Heart right ventricle (tissue), 16 donors: ENCODE measurements around the gene NCMAP. TPM values are rescaled to one million over a fixed set of nuclear protein-coding genes. Genes with fewer than 3 reads are reported as not detected.

Experiments used
- ATAC-seq, 8 donors: fragments of 200-7000 bp; cut with Tn5 transposase; one replicate each; pipeline ENCODE4 v1.9.1; 2020; ENCODE audit warnings: mild to moderate bottlenecking in 8 of 8, moderate library complexity in 8 of 8, moderate number of reproducible peaks in 1 of 8
- DNase-seq, 2 donors: peaks; one replicate each; pipeline ENCODE4 v3.0.0-alpha.2; 2020
- H3K27ac ChIP-seq, 10 donors: fragments of 200-600 bp; sonication (generic) in 2 of 10; one replicate each; pipeline versions ENCODE4 v1.5.0 to v1.8.0; 2020 to 2022; ENCODE audit warnings: mild to moderate bottlenecking in 3 of 10
- H3K27me3 ChIP-seq, 7 donors: fragments of 200-600 bp; one replicate each; pipeline ENCODE4 v1.8.0; 2021 to 2022; ENCODE audit warnings: mild to moderate bottlenecking in 2 of 7
- H3K36me3 ChIP-seq, 9 donors: fragments of 200-600 bp; sonication (generic) in 1 of 9; one replicate each; pipeline versions ENCODE4 v1.5.0 to v1.8.0; 2020 to 2022; ENCODE audit warnings: mild to moderate bottlenecking in 2 of 9
- H3K4me1 ChIP-seq, 9 donors: fragments of 200-600 bp; sonication (generic) in 1 of 9; one replicate each; pipeline versions ENCODE4 v1.5.0 to v1.8.0; 2020 to 2022; ENCODE audit warnings: mild to moderate bottlenecking in 4 of 9
- H3K4me3 ChIP-seq, 10 donors: fragments of 200-600 bp; sonication (generic) in 2 of 10; one replicate each; pipeline versions ENCODE4 v1.5.0 to v1.8.0; 2020 to 2022; ENCODE audit warnings: mild to moderate bottlenecking in 7 of 10, moderate library complexity in 2 of 10
- H3K9me3 ChIP-seq, 11 donors: fragments of 200-600 bp in 10 of 11; sonication (generic) in 2 of 11; one replicate each; pipeline versions ENCODE4 v1.5.0 to v1.8.0; 2013 to 2022; ENCODE audit warnings: mild to moderate bottlenecking in 2 of 11, control low read depth in 1 of 11, moderate library complexity in 1 of 11
- WGBS, 2 donors: extraction: QIAGEN DNeasy Blood & Tissue Kit; methylation state at CpG; one replicate each; pipeline ENCODE4 v1.1.7; 2013; ENCODE audit warnings: inconsistent platforms in 1 of 2; 5-methylcytosine and 5-hydroxymethylcytosine counted together
- intact Hi-C, 10 donors: fragments of 100-400 bp; cut with DNase I; formaldehyde crosslinking; loops; one replicate each; pipeline versions ENCODE4 v1.11.1 to v1.14.2; 2022
- polyA plus RNA-seq, 2 donors: library from polyadenylated mRNA; stranded (reverse); fragments of 200-250 nt; gene quantifications; one replicate each; pipeline ENCODE4 v1.2.3, GENCODE V29; 2013
- total RNA-seq, 10 donors: library from RNA; stranded (reverse); fragmentation: NEBNext Ultra II Directional in 3 of 10; extraction: Animal tissue kit (Norgen Biotek cat#: 25700) in 3 of 10; gene quantifications; one replicate each; pipeline versions ENCODE4 v1.2.1 to v1.2.4, GENCODE V29; 2021 to 2023
- TF ChIP-seq, protein P1 (sequence below), 9 donors: fragments of 200-600 bp; sonication (generic) in 2 of 9; IDR thresholded peaks; one replicate each; pipeline versions ENCODE4 v1.5.0 to v1.8.0; 2021 to 2022; ENCODE audit warnings: antibody characterized with exemption in 9 of 9, mild to moderate bottlenecking in 5 of 9, moderate library complexity in 1 of 9
- donor health status: Arrhythmogenic right ventricular cardiomyopathy.
- donor health status: ischemic (EF 13 %, LVEDD 7.1; RV severe dilation, severe dysfunction).
- donor health status: healthy with polysubstance abuse.
- donor health status: DM: no; HTN: yes; CAD: no.
- donor health status: DM: no; HTN: no; CAD: no.
- donor health status: ischemic (EF 25% LVEDD 6.9; RV normal size, moderate dysfunction).
- donor health status: ischemic (EF 25% LVEDD 5.7; RV mildly dilated, moderate dysfunction).
- donor health status: healthy.
- donor health status: DM: yes; HTN: yes; CAD: no.
- donor health status: Ischemic cardiomyopathy.
- donor health status: ischemic (EF 35%, LVEDD 5.7; RV mildly dilated, moderate dysfunction).
- donor health status: nonischemic (EF 11% LVEDD 7.7; RV severe dilation, severe dysfunction).
- donor health status: DM: yes; HTN: yes; CAD: no.
- donor health status: PGD.
- donor health status: ischemic (EF 29% LVEDD 5.4; RV normal size, mild dysfunction).
- donor health status: nonischemic (EF 23%, LVEDD 6.1; RV moderate dilation, normal function).

Gene NCMAP
- total and polyA plus RNA-seq, 12 donors, result 0.01 to 0.36 (median 0.10) TPM; not detected in 2

DNA sequence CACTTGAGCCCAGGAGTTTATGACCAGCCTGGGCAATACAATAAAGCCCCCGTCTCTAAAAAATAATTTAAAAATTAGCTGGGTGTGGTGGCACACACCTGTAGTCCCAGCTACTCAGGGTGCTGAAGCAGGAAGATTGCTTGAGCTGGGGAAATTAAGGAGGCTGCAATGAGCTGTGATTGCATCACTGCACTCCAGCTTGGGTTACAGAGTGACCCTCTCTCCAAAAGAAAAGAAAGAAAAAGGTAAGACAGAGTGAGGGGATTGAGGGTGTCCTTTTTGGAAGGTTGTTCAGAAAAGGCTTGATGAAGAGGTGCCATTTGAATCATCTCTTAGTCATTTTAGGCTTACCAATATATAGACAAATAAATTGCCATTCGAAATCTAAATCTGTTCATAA, 83.2 kb downstream of the NCMAP start:
- peaks cover 0 to 21% (median 11%) of the 10 kb centered on the region in 9 donors for H3K4me1 ChIP-seq
- ATAC-seq (no peak), DNase-seq (no peak)
- H3K27ac ChIP-seq, result no peak overlapping the region
- WGBS, 2 donors, result 90 to 93% methylated on average over 2 of the region's 2 CpGs
- TF ChIP-seq, protein P1, sequence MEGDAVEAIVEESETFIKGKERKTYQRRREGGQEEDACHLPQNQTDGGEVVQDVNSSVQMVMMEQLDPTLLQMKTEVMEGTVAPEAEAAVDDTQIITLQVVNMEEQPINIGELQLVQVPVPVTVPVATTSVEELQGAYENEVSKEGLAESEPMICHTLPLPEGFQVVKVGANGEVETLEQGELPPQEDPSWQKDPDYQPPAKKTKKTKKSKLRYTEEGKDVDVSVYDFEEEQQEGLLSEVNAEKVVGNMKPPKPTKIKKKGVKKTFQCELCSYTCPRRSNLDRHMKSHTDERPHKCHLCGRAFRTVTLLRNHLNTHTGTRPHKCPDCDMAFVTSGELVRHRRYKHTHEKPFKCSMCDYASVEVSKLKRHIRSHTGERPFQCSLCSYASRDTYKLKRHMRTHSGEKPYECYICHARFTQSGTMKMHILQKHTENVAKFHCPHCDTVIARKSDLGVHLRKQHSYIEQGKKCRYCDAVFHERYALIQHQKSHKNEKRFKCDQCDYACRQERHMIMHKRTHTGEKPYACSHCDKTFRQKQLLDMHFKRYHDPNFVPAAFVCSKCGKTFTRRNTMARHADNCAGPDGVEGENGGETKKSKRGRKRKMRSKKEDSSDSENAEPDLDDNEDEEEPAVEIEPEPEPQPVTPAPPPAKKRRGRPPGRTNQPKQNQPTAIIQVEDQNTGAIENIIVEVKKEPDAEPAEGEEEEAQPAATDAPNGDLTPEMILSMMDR (IDR thresholded peaks at IDR 0.05), result no peak
- intact Hi-C loops, result loop anchor here in 9 of 10 donors (5.0 to 10.0 kb wide), 8 partner anchors 94 to 1413 kb away; partner anchors contain the start of genes NIPAL3 (in 6 of the 9) and STPG1 (in 6 of the 9)
- H3K4me3 ChIP-seq, result no peak overlapping the region
- no peaks in the 10 kb centered on the region for H3K36me3 ChIP-seq
- peaks cover 0 to 9% (median 0%) of the 10 kb centered on the region in 7 donors for H3K27me3 ChIP-seq
- H3K9me3 ChIP-seq, result no peaks in the 10 kb centered on the region

DNA sequence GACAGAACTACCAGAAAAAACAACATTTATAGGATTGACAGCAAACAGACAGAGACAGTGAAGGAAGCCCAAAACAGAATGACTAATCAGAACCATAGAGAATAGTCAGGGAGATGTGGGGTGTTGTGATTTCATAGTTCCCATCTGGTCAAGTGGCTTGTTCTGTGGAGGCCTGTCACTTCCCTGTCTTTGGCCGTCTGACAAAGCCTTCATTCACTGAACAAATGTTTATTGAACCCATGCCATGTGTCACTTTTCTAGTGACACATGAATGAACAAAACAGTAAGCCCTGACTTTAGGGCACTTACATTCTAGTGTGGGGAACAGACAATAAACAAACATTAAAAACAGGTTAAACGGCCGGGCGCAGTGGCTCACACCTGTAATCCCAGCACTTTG, 84.0 kb downstream of the NCMAP start:
- ATAC-seq (no peak), DNase-seq (no peak)
- Histone ChIP-seq H3K36me3 (no peaks in the 10 kb centered on the region), H3K27ac (no peak overlapping the region), H3K4me1 (peaks cover 0 to 29% (median 19%) of the 10 kb centered on the region in 9 donors), H3K27me3 (peaks cover 0 to under 1% (median 0%) of the 10 kb centered on the region in 7 donors), H3K4me3 (no peak overlapping the region), H3K9me3 (no peaks in the 10 kb centered on the region)
- 75 to 83% methylated on average over 4 of the region's 4 CpGs for WGBS, 2 donors
- intact Hi-C loops, result loop anchor here in 9 of 10 donors (5.0 to 10.0 kb wide), 9 partner anchors 95 to 1412 kb away; partner anchors contain the start of genes NIPAL3 (in 6 of the 9) and STPG1 (in 6 of the 9)
- TF ChIP-seq, protein P1 (IDR thresholded peaks at IDR 0.05), result no peak

DNA sequence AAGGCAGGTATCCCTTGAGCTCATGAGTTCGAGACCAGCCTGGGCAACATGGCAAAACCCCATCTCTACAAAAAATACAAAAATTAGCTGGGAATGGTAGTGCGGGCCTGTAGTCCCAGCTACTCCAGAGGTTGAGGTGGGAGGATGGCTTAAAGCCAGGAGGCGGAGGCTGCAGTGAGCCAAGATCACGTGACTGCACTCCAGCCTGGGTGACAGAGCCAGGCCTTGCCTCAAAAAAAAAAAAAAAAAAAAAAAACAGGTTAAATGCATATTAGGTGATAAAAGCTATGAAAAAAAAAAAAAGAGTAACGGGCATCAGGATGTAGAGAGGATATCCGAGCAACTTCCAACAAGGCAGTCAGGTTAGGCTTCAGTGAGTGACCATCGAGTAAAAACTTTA, 84.4 kb downstream of the NCMAP start:
- DNase-seq (no peak), ATAC-seq (no peak)
- H3K27ac ChIP-seq, result no peak overlapping the region
- 53 to 70% methylated on average over 7 of the region's 7 CpGs for WGBS, 2 donors
- H3K27me3 ChIP-seq, result no peaks in the 10 kb centered on the region
- no peaks in the 10 kb centered on the region for H3K9me3 ChIP-seq
- peaks cover 0 to 3% (median 0%) of the 10 kb centered on the region in 9 donors for H3K36me3 ChIP-seq
- intact Hi-C loops, result loop anchor here in 1 of 10 donors (5.0 kb wide), 1 partner anchor 248 kb away; no protein-coding TSS in a partner anchor
- H3K4me1 ChIP-seq, result peaks cover 0 to 33% (median 23%) of the 10 kb centered on the region in 9 donors
- TF ChIP-seq, protein P1 (IDR thresholded peaks at IDR 0.05), result no peak
- H3K4me3 ChIP-seq, result no peak overlapping the region

DNA sequence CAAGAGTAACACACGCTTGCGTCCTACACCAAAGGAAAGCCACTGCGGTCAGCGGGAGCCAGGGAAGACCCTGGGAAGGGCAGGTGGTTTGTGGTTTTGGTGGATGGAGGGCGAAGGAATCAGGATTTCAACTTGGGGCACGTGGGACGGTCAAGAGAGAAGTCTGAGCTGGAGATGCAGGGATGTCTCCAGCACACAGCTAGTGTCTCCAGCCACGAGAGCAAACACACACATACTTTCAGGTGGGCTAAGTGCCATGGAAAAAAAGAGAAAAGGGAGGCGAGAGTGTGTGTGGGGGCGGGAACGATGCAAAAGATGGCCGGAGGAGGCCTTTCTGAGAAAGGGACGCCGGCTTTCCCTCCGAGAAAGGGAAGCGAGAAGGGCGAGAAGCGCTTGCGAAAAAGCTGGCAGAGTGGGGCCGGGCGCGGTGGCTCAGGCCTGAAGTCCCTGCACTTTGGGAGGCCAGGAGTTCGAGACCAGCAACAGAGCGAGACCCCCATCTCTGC, 85.8 kb downstream of the NCMAP start:
- H3K27ac ChIP-seq, result peak overlapping the region; percentile 94 to 100 (median 98)
- TF ChIP-seq, protein P1 (IDR thresholded peaks at IDR 0.05), result no peak
- intact Hi-C loops, result loop anchor here in 1 of 10 donors (5.0 kb wide), 1 partner anchor 249 kb away; no protein-coding TSS in a partner anchor
- H3K9me3 ChIP-seq, result no peaks in the 10 kb centered on the region
- ATAC-seq, result no peak
- peaks cover 0 to 38% (median 28%) of the 10 kb centered on the region in 9 donors for H3K4me1 ChIP-seq
- DNase-seq, result peak; percentile 18 to 33
- peaks cover 0 to 17% (median 9%) of the 10 kb centered on the region in 9 donors for H3K36me3 ChIP-seq
- H3K27me3 ChIP-seq, result no peaks in the 10 kb centered on the region
- H3K4me3 ChIP-seq, result peak overlapping the region; percentile 61 to 93 (median 76)
- WGBS, 2 donors, result 31 to 32% methylated on average over 24 of the region's 24 CpGs
